GM19467 (cell line): Measurements from ENCODE around the gene XKR8.

Experiments used
- ATAC-seq: cut with Tn5 transposase; IDR thresholded peaks from one replicate; pipeline ENCODE4 v1.9.1; 2021; ENCODE audit warnings: mild to moderate bottlenecking, moderate library complexity; ENCODE audit not compliant: unreplicated experiment

XKR8 gene

GRCh38 chr1:27955076-27955475 is 4.7 kb upstream of the XKR8 start:
- no peak for ATAC-seq

- no peak for ATAC-seq
Observed at GRCh38 chr1:27956761-27957160, 3.0 kb upstream of the XKR8 start.

GRCh38 chr1:27957655-27958054 is 2.1 kb upstream of the XKR8 start:
- no peak for ATAC-seq

GRCh38 chr1:27958513-27958912 is 1.3 kb upstream of the XKR8 start:
- no peak for ATAC-seq

GRCh38 chr1:27960762-27961645 is 1.2 kb downstream of the XKR8 start:
- ATAC-seq, result no peak

- ATAC-seq, result no peak
Observed at GRCh38 chr1:27961646-27962221, 2.0 kb downstream of the XKR8 start.

GRCh38 chr1:27963393-27963792 is 3.6 kb downstream of the XKR8 start:
- no peak for ATAC-seq

- ATAC-seq, result no peak
Observed at GRCh38 chr1:27966402-27967105, 6.8 kb downstream of the XKR8 start.

GRCh38 chr1:27967106-27967883 is 7.5 kb downstream of the XKR8 start:
- no peak for ATAC-seq

- no peak for ATAC-seq
Observed at GRCh38 chr1:27967884-27968466, 8.2 kb downstream of the XKR8 start.

GRCh38 chr1:27968692-27969091 is 8.9 kb downstream of the XKR8 start:
- ATAC-seq, result no peak

GRCh38 chr1:27970401-27970800 is 10.6 kb downstream of the XKR8 start:
- no peak for ATAC-seq

GRCh38 chr1:27971674-27972073 is 11.9 kb downstream of the XKR8 start:
- no peak for ATAC-seq

GRCh38 chr1:27972141-27972540 is 12.4 kb downstream of the XKR8 start:
- ATAC-seq, result no peak

- no peak for ATAC-seq
Observed at GRCh38 chr1:27973771-27974416, 14.1 kb downstream of the XKR8 start.

- no peak for ATAC-seq
Observed at GRCh38 chr1:27974417-27974781, 14.6 kb downstream of the XKR8 start.

GRCh38 chr1:27979151-27979858 is 19.5 kb downstream of the XKR8 start:
- no peak for ATAC-seq

GRCh38 chr1:27979859-27980201 is 20.1 kb downstream of the XKR8 start:
- no peak for ATAC-seq

GRCh38 chr1:27980216-27980845 is 20.6 kb downstream of the XKR8 start:
- no peak for ATAC-seq
